ENCODE data around the gene ATP1A1. TPM values are rescaled to one million over a fixed set of nuclear protein-coding genes. Genes with fewer than 3 reads are reported as not detected.
A peak's percentile ranks its signal among the peaks of the same experiment; 100 is the strongest.

Gene ATP1A1
- total and polyA plus RNA-seq, 9 donors: 106 to 388 (median 196) TPM

GRCh38 chr1:116440731-116441130 lies 67.7 kb downstream of the ATP1A1 start:
- Histone ChIP-seq H3K4me3 (no peak overlapping the region), H3K27ac (no peak overlapping the region), H3K4me1 (ENCODE audit: insufficient read depth) (no peaks in the 10 kb centered on the region), H3K27me3 (no peaks in the 10 kb centered on the region), H3K36me3 (no peaks in the 10 kb centered on the region), H3K9me3 (no peaks in the 10 kb centered on the region)
- intact Hi-C loops (cut with DNase I): no loop called here
- TF ChIP-seq POLR2A (IDR thresholded peaks at IDR 0.05) (no peak), EP300 (IDR thresholded peaks at IDR 0.05) (no peak)
- TF ChIP-seq, protein P1, sequence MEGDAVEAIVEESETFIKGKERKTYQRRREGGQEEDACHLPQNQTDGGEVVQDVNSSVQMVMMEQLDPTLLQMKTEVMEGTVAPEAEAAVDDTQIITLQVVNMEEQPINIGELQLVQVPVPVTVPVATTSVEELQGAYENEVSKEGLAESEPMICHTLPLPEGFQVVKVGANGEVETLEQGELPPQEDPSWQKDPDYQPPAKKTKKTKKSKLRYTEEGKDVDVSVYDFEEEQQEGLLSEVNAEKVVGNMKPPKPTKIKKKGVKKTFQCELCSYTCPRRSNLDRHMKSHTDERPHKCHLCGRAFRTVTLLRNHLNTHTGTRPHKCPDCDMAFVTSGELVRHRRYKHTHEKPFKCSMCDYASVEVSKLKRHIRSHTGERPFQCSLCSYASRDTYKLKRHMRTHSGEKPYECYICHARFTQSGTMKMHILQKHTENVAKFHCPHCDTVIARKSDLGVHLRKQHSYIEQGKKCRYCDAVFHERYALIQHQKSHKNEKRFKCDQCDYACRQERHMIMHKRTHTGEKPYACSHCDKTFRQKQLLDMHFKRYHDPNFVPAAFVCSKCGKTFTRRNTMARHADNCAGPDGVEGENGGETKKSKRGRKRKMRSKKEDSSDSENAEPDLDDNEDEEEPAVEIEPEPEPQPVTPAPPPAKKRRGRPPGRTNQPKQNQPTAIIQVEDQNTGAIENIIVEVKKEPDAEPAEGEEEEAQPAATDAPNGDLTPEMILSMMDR (IDR thresholded peaks at IDR 0.05): no peak
- DNase-seq: no peak
- WGBS, 3 donors: 87 to 91% (median 90%) methylated on average over 4 of the region's 4 CpGs

GRCh38 chr1:116445534-116445933 lies 72.5 kb downstream of the ATP1A1 start:
- intact Hi-C loops (cut with DNase I): no loop called here
- DNase-seq: no peak

DNA sequence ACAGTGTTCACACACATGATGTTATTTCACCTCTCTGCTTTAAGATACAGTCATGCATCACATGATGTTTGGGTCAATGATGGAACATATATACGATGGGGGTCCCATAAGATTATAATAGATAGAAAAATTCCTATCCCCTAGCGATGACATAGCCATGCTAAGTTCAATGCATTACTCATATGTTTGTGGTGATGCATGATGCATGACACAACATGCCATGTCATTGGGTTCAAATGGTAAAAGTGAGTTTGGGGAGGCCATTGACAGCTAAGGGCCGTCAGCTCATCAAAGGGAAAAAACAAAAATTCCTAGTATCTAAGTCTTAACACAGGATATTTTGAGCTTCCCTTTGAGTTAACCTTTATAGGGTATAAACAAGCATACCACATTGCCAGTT lies 73.6 kb downstream of the ATP1A1 start:
- H3K27ac ChIP-seq: no peak overlapping the region
- H3K27me3 ChIP-seq: no peaks in the 10 kb centered on the region
- no peaks in the 10 kb centered on the region for H3K9me3 ChIP-seq
- 92 to 99% (median 96%) methylated on average over 3 of the region's 3 CpGs for WGBS, 3 donors
- intact Hi-C loops (cut with DNase I): no loop called here
- H3K36me3 ChIP-seq: no peaks in the 10 kb centered on the region
- TF ChIP-seq EP300 (IDR thresholded peaks at IDR 0.05): no peak
- TF ChIP-seq POLR2A (IDR thresholded peaks at IDR 0.05): no peak
- TF ChIP-seq, protein P1 (IDR thresholded peaks at IDR 0.05): no peak
- H3K4me1 ChIP-seq (ENCODE audit: insufficient read depth): peaks cover 2% of the 10 kb centered on the region
- DNase-seq: no peak
- no peak overlapping the region for H3K4me3 ChIP-seq

More at GRCh38 chr1:116445534-116445933, 72.5 kb downstream of the ATP1A1 start:
- H3K36me3 ChIP-seq: no peaks in the 10 kb centered on the region
- H3K4me1 ChIP-seq (ENCODE audit: insufficient read depth): peaks cover 2% of the 10 kb centered on the region
- TF ChIP-seq POLR2A (IDR thresholded peaks at IDR 0.05) (no peak), EP300 (IDR thresholded peaks at IDR 0.05) (no peak)
- TF ChIP-seq, protein P1 (IDR thresholded peaks at IDR 0.05): no peak
- H3K27me3 ChIP-seq: no peaks in the 10 kb centered on the region
- no peak overlapping the region for H3K27ac ChIP-seq
- no peak overlapping the region for H3K4me3 ChIP-seq
- H3K9me3 ChIP-seq: no peaks in the 10 kb centered on the region
- 88 to 93% (median 89%) methylated on average over 1 of the region's 1 CpG for WGBS, 3 donors

DNA sequence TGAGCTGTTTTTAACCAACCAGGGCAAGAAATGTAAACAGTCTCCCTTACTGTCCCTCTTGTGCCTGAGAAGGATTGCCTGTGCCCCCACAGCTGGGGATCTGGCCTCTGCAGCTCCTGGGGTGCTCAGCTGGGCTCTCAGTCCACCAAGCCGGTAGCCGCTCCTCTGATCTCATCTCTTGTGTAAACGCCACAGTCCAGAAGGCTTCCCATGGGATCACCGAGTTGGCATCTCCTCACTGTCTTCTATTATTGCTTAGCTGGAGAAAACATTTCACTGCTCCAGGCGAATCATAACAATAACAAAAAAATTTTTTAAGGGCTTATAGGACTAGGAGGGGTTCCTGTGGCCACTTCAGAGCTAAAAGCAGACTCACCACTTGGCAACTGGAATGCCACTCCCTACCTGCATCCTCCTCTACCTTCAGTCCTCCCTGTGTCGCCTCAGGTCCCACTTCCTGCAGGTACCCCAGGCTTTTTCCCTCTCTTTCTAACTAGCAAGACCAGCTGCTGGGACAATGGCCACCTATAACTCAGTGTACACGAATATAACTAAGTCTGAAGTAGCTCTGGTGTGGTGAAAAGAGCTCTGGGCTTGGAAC lies 75.8 kb downstream of the ATP1A1 start:
- Histone ChIP-seq H3K4me3 (no peak overlapping the region), H3K4me1 (ENCODE audit: insufficient read depth) (peaks cover 2% of the 10 kb centered on the region), H3K27ac (no peak overlapping the region), H3K27me3 (no peaks in the 10 kb centered on the region), H3K36me3 (no peaks in the 10 kb centered on the region), H3K9me3 (no peaks in the 10 kb centered on the region)
- TF ChIP-seq EP300 (IDR thresholded peaks at IDR 0.05): no peak
- intact Hi-C loops (cut with DNase I): no loop called here
- 19 to 33% (median 22%) methylated on average over 7 of the region's 7 CpGs for WGBS, 3 donors
- DNase-seq: peak in 1 of 5 donors; percentile 49

DNA sequence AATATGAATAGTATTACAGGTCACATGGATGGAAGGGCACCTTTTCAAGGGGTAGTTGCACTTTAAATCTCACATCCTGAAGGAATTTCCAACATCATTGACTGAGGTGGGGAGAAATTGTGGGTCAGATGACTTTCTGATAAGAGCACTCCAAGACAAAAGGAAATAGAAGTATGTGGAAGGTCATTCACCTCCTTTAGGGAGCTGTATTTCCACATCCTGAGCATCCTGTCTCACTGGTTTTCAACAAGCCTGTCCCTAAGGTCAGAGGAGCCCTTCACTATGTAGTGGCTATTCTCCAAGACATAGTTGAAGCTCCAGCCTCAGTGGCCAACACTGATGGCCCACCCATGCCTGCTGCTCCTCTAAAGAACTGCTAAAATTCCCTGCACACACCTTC lies 76.5 kb downstream of the ATP1A1 start:
- intact Hi-C loops (cut with DNase I): no loop called here
- Histone ChIP-seq H3K27ac (no peak overlapping the region), H3K4me3 (no peak overlapping the region), H3K4me1 (ENCODE audit: insufficient read depth) (peaks cover 2% of the 10 kb centered on the region), H3K9me3 (no peaks in the 10 kb centered on the region), H3K36me3 (no peaks in the 10 kb centered on the region), H3K27me3 (no peaks in the 10 kb centered on the region)
- TF ChIP-seq, protein P1 (IDR thresholded peaks at IDR 0.05): no peak
- TF ChIP-seq EP300 (IDR thresholded peaks at IDR 0.05): no peak
- TF ChIP-seq POLR2A (IDR thresholded peaks at IDR 0.05): no peak
- no peak for DNase-seq

Data from ovary (tissue), 9 donors.